ENCODE data around the gene ANKRD39. TPM values are rescaled to one million over a fixed set of nuclear protein-coding genes. Genes with fewer than 3 reads are reported as not detected.

Gene ANKRD39
- total and polyA plus RNA-seq, 4 donors: 4.7 to 22.7 (median 10.7) TPM

DNA sequence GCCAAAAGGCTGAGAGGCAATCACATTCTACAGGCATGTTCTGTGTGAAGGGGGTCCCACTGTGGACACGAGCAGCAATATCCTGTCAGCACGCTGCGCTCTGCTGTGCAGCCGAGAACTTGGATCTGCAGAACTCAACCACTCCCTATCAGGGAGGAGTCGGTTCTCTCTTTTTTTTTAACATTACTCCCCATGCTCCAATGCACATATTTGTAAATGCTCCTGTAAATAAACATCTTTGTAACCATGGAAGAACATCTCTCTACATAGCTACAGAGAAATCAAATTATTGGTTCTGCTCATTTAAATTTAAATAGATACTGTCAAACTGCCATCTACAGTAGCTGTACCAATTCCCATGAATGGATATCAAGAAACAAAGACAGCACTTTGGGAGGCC lies 11.0 kb downstream of the ANKRD39 start:
- WGBS: 96% methylated on average over 5 of the region's 5 CpGs

DNA sequence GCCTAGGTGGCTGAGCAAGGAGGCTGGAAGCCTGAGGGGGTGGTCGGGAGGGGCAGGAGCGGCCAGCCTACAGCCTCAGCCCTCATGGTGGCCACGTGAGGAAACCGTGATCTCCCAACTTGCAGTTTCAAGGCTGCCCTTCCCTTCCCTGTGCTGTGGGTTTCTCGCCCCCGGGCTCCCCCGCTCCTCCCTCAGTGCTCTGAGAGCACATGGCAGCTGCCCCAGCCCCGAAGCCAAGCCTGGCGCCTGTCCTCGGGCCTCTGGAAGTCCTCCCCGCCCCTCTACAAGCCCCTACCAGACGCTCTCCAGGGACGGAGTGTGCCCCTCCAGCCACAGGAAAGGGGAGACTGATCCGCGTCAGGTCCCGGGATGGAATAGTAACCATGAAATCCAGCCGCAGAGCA lies 13.4 kb downstream of the ANKRD39 start:
- TF ChIP-seq, protein P1, sequence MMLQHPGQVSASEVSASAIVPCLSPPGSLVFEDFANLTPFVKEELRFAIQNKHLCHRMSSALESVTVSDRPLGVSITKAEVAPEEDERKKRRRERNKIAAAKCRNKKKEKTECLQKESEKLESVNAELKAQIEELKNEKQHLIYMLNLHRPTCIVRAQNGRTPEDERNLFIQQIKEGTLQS (IDR thresholded peaks at IDR 0.05): no peak
- TF ChIP-seq, protein P2, sequence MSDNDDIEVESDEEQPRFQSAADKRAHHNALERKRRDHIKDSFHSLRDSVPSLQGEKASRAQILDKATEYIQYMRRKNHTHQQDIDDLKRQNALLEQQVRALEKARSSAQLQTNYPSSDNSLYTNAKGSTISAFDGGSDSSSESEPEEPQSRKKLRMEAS (IDR thresholded peaks at IDR 0.05): no peak
- TF ChIP-seq EGR1 (IDR thresholded peaks at IDR 0.05; ENCODE audit: low read depth in 2 of 2) (no peak), FOXA1 (IDR thresholded peaks at IDR 0.05) (no peak), SP1 (IDR thresholded peaks at IDR 0.05) (no peak), NR2F2 (IDR thresholded peaks at IDR 0.05) (no peak), GABPA (IDR thresholded peaks at IDR 0.05 in 1 of 2, conservative IDR thresholded peaks at IDR 0.05 in 1 of 2) (no peak), TAF1 (conservative IDR thresholded peaks at IDR 0.05) (no peak)
- TF ChIP-seq, protein P3, sequence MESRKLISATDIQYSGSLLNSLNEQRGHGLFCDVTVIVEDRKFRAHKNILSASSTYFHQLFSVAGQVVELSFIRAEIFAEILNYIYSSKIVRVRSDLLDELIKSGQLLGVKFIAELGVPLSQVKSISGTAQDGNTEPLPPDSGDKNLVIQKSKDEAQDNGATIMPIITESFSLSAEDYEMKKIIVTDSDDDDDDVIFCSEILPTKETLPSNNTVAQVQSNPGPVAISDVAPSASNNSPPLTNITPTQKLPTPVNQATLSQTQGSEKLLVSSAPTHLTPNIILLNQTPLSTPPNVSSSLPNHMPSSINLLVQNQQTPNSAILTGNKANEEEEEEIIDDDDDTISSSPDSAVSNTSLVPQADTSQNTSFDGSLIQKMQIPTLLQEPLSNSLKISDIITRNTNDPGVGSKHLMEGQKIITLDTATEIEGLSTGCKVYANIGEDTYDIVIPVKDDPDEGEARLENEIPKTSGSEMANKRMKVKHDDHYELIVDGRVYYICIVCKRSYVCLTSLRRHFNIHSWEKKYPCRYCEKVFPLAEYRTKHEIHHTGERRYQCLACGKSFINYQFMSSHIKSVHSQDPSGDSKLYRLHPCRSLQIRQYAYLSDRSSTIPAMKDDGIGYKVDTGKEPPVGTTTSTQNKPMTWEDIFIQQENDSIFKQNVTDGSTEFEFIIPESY (IDR thresholded peaks at IDR 0.05): no peak
- peaks cover 0 to 6% (median 0%) of the 10 kb centered on the region in 4 donors for H3K36me3 ChIP-seq (ENCODE audit: control insufficient read depth in 4 of 4, insufficient read depth in 3 of 4, low read depth in 1 of 4, low read length in 3 of 4)
- H3K4me1 ChIP-seq (ENCODE audit: control insufficient read depth in 4 of 4, insufficient read depth in 4 of 4, low read length in 3 of 4): peaks cover 5 to 16% (median 10%) of the 10 kb centered on the region in 4 donors
- 95% methylated on average over 17 of the region's 17 CpGs for WGBS
- H3K4me3 ChIP-seq (ENCODE audit: low read depth in 1 of 3, low read length in 3 of 3): no peak overlapping the region
- H3K9me3 ChIP-seq (ENCODE audit: control insufficient read depth in 4 of 4, low read length in 3 of 4): no peaks in the 10 kb centered on the region
- no peak for DNase-seq (ENCODE audit: low spot score)
- no peak overlapping the region for H3K9ac ChIP-seq (ENCODE audit: low read depth in 1 of 2, low read length in 2 of 2)
- no peaks in the 10 kb centered on the region for H3K27me3 ChIP-seq (ENCODE audit: control insufficient read depth in 4 of 4, insufficient read depth in 4 of 4, low read length in 3 of 4)
- H3K27ac ChIP-seq (ENCODE audit: low read depth in 1 of 2, low read length in 2 of 2): no peak overlapping the region

More for the DNA sequence above, 11.0 kb downstream of the ANKRD39 start:
- no peak for DNase-seq (ENCODE audit: low spot score)
- no peaks in the 10 kb centered on the region for H3K9me3 ChIP-seq (ENCODE audit: control insufficient read depth in 4 of 4, low read length in 3 of 4)
- H3K27me3 ChIP-seq (ENCODE audit: control insufficient read depth in 4 of 4, insufficient read depth in 4 of 4, low read length in 3 of 4): no peaks in the 10 kb centered on the region
- no peak overlapping the region for H3K27ac ChIP-seq (ENCODE audit: low read depth in 1 of 2, low read length in 2 of 2)
- peaks cover 3 to 17% (median 10%) of the 10 kb centered on the region in 4 donors for H3K36me3 ChIP-seq (ENCODE audit: control insufficient read depth in 4 of 4, insufficient read depth in 3 of 4, low read depth in 1 of 4, low read length in 3 of 4)
- no peak overlapping the region for H3K9ac ChIP-seq (ENCODE audit: low read depth in 1 of 2, low read length in 2 of 2)
- H3K4me3 ChIP-seq (ENCODE audit: low read depth in 1 of 3, low read length in 3 of 3): no peak overlapping the region
- H3K4me1 ChIP-seq (ENCODE audit: control insufficient read depth in 4 of 4, insufficient read depth in 4 of 4, low read length in 3 of 4): peaks cover 5 to 14% (median 10%) of the 10 kb centered on the region in 4 donors
- no peak for TF ChIP-seq JUND (IDR thresholded peaks at IDR 0.05)
- TF ChIP-seq YY1 (IDR thresholded peaks at IDR 0.05): no peak
- TF ChIP-seq FOXA2 (IDR thresholded peaks at IDR 0.05): no peak
- TF ChIP-seq RXRA (IDR thresholded peaks at IDR 0.05): no peak
- TF ChIP-seq, protein P1 (IDR thresholded peaks at IDR 0.05): no peak
- TF ChIP-seq, protein P4, sequence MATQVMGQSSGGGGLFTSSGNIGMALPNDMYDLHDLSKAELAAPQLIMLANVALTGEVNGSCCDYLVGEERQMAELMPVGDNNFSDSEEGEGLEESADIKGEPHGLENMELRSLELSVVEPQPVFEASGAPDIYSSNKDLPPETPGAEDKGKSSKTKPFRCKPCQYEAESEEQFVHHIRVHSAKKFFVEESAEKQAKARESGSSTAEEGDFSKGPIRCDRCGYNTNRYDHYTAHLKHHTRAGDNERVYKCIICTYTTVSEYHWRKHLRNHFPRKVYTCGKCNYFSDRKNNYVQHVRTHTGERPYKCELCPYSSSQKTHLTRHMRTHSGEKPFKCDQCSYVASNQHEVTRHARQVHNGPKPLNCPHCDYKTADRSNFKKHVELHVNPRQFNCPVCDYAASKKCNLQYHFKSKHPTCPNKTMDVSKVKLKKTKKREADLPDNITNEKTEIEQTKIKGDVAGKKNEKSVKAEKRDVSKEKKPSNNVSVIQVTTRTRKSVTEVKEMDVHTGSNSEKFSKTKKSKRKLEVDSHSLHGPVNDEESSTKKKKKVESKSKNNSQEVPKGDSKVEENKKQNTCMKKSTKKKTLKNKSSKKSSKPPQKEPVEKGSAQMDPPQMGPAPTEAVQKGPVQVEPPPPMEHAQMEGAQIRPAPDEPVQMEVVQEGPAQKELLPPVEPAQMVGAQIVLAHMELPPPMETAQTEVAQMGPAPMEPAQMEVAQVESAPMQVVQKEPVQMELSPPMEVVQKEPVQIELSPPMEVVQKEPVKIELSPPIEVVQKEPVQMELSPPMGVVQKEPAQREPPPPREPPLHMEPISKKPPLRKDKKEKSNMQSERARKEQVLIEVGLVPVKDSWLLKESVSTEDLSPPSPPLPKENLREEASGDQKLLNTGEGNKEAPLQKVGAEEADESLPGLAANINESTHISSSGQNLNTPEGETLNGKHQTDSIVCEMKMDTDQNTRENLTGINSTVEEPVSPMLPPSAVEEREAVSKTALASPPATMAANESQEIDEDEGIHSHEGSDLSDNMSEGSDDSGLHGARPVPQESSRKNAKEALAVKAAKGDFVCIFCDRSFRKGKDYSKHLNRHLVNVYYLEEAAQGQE (IDR thresholded peaks at IDR 0.05): no peak
- TF ChIP-seq RAD21 (IDR thresholded peaks at IDR 0.05): no peak
- no peak for TF ChIP-seq TAF1 (conservative IDR thresholded peaks at IDR 0.05)
- TF ChIP-seq FOXA1 (IDR thresholded peaks at IDR 0.05): no peak
- TF ChIP-seq, protein P3 (IDR thresholded peaks at IDR 0.05): no peak
- TF ChIP-seq SP1 (IDR thresholded peaks at IDR 0.05): no peak
- TF ChIP-seq HNF4G (IDR thresholded peaks at IDR 0.05): no peak
